HL-60 (cell line): Measurements from ENCODE around the gene LYPD4.

Source experiments
- DNase-seq, 2 experiments: peaks; one replicate each; pipeline ENCODE4 v3.0.0-alpha.2; 2010 to 2020; ENCODE audit warnings: low read depth in 1 of 2, low spot score in 1 of 2
- H3K27ac ChIP-seq: fragments of 250-450 bp; sonication (Bioruptor Pico); replicated peaks from 2 replicates; pipeline ENCODE4 v1.5.1; 2020; ENCODE audit warnings: mild to moderate bottlenecking, moderate library complexity
- H3K27me3 ChIP-seq: fragments of 250-450 bp; sonication (Bioruptor Pico); 2 replicates; pipeline ENCODE4 v1.5.1; 2021; ENCODE audit warnings: mild to moderate bottlenecking, moderate library complexity; ENCODE audit not compliant: insufficient read depth, poor library complexity, severe bottlenecking
- H3K4me3 ChIP-seq: replicated peaks from 2 replicates; pipeline ENCODE4 v1.5.1; 2011; ENCODE audit warnings: mild to moderate bottlenecking, control low read depth, low read length; ENCODE audit not compliant: insufficient read depth
- CTCF ChIP-seq: IDR thresholded peaks from one replicate; pipeline ENCODE4 v1.5.1; 2011; ENCODE audit warnings: low read length, control low read depth, inconsistent platforms; ENCODE audit not compliant: insufficient read depth
- GABPA ChIP-seq: IDR thresholded peaks from 2 replicates; pipeline ENCODE4 v1.6.1; 2012; ENCODE audit warnings: low read depth
- POLR2AphosphoS5 ChIP-seq: IDR thresholded peaks from 2 replicates; pipeline ENCODE4 v1.6.1; 2012; ENCODE audit warnings: low read depth
- REST ChIP-seq: IDR thresholded peaks from 2 replicates; pipeline ENCODE4 v1.6.1; 2012; ENCODE audit warnings: low read depth; ENCODE audit not compliant: insufficient replicate concordance
- SPI1 ChIP-seq: IDR thresholded peaks from 2 replicates; pipeline ENCODE4 v1.6.1; 2012; ENCODE audit warnings: low read depth, mild to moderate bottlenecking, borderline replicate concordance

LYPD4 gene

GRCh38 chr19:41850381-41850780, 5.9 kb upstream of the LYPD4 start:
- no peaks in the 10 kb centered on the region for H3K27me3 ChIP-seq
- no peak overlapping the region for H3K27ac ChIP-seq
- TF ChIP-seq CTCF = no peak
- no peak for TF ChIP-seq SPI1
- no peak for TF ChIP-seq GABPA
- TF ChIP-seq POLR2AphosphoS5 = no peak
- no peak for TF ChIP-seq REST
- H3K4me3 ChIP-seq = no peak overlapping the region
- no peak for DNase-seq

- no peaks in the 10 kb centered on the region for H3K27me3 ChIP-seq
- DNase-seq = no peak
- H3K4me3 ChIP-seq = no peak overlapping the region
- H3K27ac ChIP-seq = no peak overlapping the region
- TF ChIP-seq POLR2AphosphoS5 (no peak), CTCF (no peak), GABPA (no peak), SPI1 (no peak), REST (no peak)
Measured at GRCh38 chr19:41849067-41849466, 4.6 kb upstream of the LYPD4 start.

GRCh38 chr19:41848666-41849065, 4.2 kb upstream of the LYPD4 start:
- no peak overlapping the region for H3K4me3 ChIP-seq
- DNase-seq = no peak
- TF ChIP-seq GABPA = no peak
- no peak for TF ChIP-seq SPI1
- no peaks in the 10 kb centered on the region for H3K27me3 ChIP-seq
- no peak overlapping the region for H3K27ac ChIP-seq

GRCh38 chr19:41847351-41848105, 3.0 kb upstream of the LYPD4 start:
- Histone ChIP-seq H3K27ac (no peak overlapping the region), H3K27me3 (no peaks in the 10 kb centered on the region), H3K4me3 (no peak overlapping the region)
- no peak for DNase-seq
- TF ChIP-seq POLR2AphosphoS5 (no peak), SPI1 (no peak), REST (no peak), GABPA (no peak), CTCF (no peak)
